DMS153 treated with DMSO at 0.1 percent for 48 hours (cell line): ENCODE data around the gene ZFYVE9.

ENCODE experiments used
- DNase-seq: peaks from one replicate; lab custom pipeline; 2025; ENCODE audit not compliant: unreplicated experiment; lab: John Stamatoyannopoulos, UW

ZFYVE9 gene

GRCh38 chr1:52321061-52321460 lies 179.2 kb downstream of the ZFYVE9 start:
- DNase-seq: no peak

GRCh38 chr1:52323731-52324130 lies 181.8 kb downstream of the ZFYVE9 start:
- no peak for DNase-seq

GRCh38 chr1:52325786-52326185 lies 183.9 kb downstream of the ZFYVE9 start:
- no peak for DNase-seq

GRCh38 chr1:52328615-52329014 lies 186.7 kb downstream of the ZFYVE9 start:
- no peak for DNase-seq

- no peak for DNase-seq
Measured at GRCh38 chr1:52332411-52332810, 190.5 kb downstream of the ZFYVE9 start.

- DNase-seq: no peak
Measured at GRCh38 chr1:52334906-52335528, 193.1 kb downstream of the ZFYVE9 start.

GRCh38 chr1:52337439-52337838 lies 195.6 kb downstream of the ZFYVE9 start:
- no peak for DNase-seq

GRCh38 chr1:52341655-52342260 lies 199.9 kb downstream of the ZFYVE9 start:
- no peak for DNase-seq

- DNase-seq: no peak
Measured at GRCh38 chr1:52343979-52344378, 202.1 kb downstream of the ZFYVE9 start.

- DNase-seq: no peak
Measured at GRCh38 chr1:52345252-52345651, 203.4 kb downstream of the ZFYVE9 start.

- DNase-seq: no peak
Measured at GRCh38 chr1:52346653-52347052, 204.8 kb downstream of the ZFYVE9 start.

- no peak for DNase-seq
Measured at GRCh38 chr1:52348704-52349300, 206.9 kb downstream of the ZFYVE9 start.

GRCh38 chr1:52352690-52353089 lies 210.8 kb downstream of the ZFYVE9 start:
- no peak for DNase-seq

GRCh38 chr1:52355436-52355835 lies 213.5 kb downstream of the ZFYVE9 start:
- DNase-seq: no peak

GRCh38 chr1:52355847-52356505 lies 214.1 kb downstream of the ZFYVE9 start:
- DNase-seq: no peak

GRCh38 chr1:52356818-52357355 lies 215.0 kb downstream of the ZFYVE9 start:
- no peak for DNase-seq

- no peak for DNase-seq
Measured at GRCh38 chr1:52357397-52357796, 215.5 kb downstream of the ZFYVE9 start.

- DNase-seq: no peak
Measured at GRCh38 chr1:52358851-52359497, 217.1 kb downstream of the ZFYVE9 start.

- DNase-seq: no peak
Measured at GRCh38 chr1:52359676-52360594, 218.0 kb downstream of the ZFYVE9 start.

GRCh38 chr1:52360595-52360968 lies 218.7 kb downstream of the ZFYVE9 start:
- DNase-seq: no peak
